SK-N-SH (cell line): Measurements from ENCODE around the gene SPATA3. TPM values are rescaled to one million over a fixed set of nuclear protein-coding genes. Genes with fewer than 3 reads are reported as not detected.

Experiments used
- CTCF ChIA-PET: fragments of 300-600, 350-600 bp; formaldehyde crosslinking; extraction: SDS; loops from one replicate; lab custom pipeline; 2021; lab: Yijun Ruan, JAX
- POLR2A ChIA-PET: fragments of 350-600 bp; sonication (Branson Sonifier 250); formaldehyde crosslinking; extraction: SDS; loops from one replicate; lab custom pipeline; 2020; ENCODE audit warnings: antibody characterized with exemption, inconsistent platforms; lab: Yijun Ruan, JAX
- DNase-seq: peaks from one replicate; pipeline ENCODE4 v3.0.0; 2012
- H2AFZ ChIP-seq: fragments of 200-600 bp; sonication (generic); 2 replicates; pipeline ENCODE4 v1.8.1; 2016; ENCODE audit warnings: antibody characterized with exemption, mild to moderate bottlenecking, low read depth
- H3F3A ChIP-seq: fragments of 200-600 bp; sonication (generic); replicated peaks from 2 replicates; pipeline ENCODE3; 2016; ENCODE audit warnings: antibody characterized with exemption, mild to moderate bottlenecking; ENCODE audit not compliant: insufficient read depth
- H3K27ac ChIP-seq, 2 experiments: fragments of 200-500 bp in 1 of 2; fragments of 200-600 bp in 1 of 2; sonication (Bioruptor generic) in 1 of 2; sonication (generic), shearing (Covaris generic) in 1 of 2; 2 replicates each; pipeline versions ENCODE4 v1.5.1 to v1.6.1; 2014 to 2016; ENCODE audit warnings: low read depth in 2 of 2, inconsistent platforms in 1 of 2, low read length in 1 of 2, mild to moderate bottlenecking in 1 of 2, mixed read lengths in 1 of 2
- H3K27me3 ChIP-seq: fragments of 200-600 bp; sonication (generic), shearing (Covaris generic); 2 replicates; pipeline ENCODE4 v1.6.1; 2016; ENCODE audit warnings: mixed run types; ENCODE audit not compliant: insufficient read depth
- H3K36me3 ChIP-seq, 2 experiments: fragments of 200-500 bp in 1 of 2; fragments of 200-600 bp in 1 of 2; sonication (Bioruptor generic) in 1 of 2; sonication (generic) in 1 of 2; replicated peaks in 1 of 2; 2 replicates each; pipeline versions ENCODE3 to v1.5.1; 2014 to 2016; ENCODE audit warnings: low read length in 1 of 2, mild to moderate bottlenecking in 1 of 2; ENCODE audit not compliant: insufficient read depth in 2 of 2, control insufficient read depth in 1 of 2
- H3K4me1 ChIP-seq, 2 experiments: fragments of 200-500 bp in 1 of 2; fragments of 200-600 bp in 1 of 2; sonication (Bioruptor generic) in 1 of 2; sonication (generic), shearing (Covaris generic) in 1 of 2; 2 replicates each; pipeline versions ENCODE4 v1.5.1 to v1.6.1; 2014 to 2016; ENCODE audit warnings: low read depth in 1 of 2, low read length in 1 of 2, mixed run types in 1 of 2; ENCODE audit not compliant: insufficient read depth in 2 of 2, control insufficient read depth in 1 of 2
- H3K4me2 ChIP-seq: fragments of 200-600 bp; sonication (generic), shearing (Covaris generic); 2 replicates; pipeline ENCODE4 v1.6.1; 2017; ENCODE audit warnings: mixed run types
- H3K4me3 ChIP-seq, 2 experiments: fragments of 200-500 bp in 1 of 2; fragments of 200-600 bp in 1 of 2; sonication (Bioruptor generic) in 1 of 2; sonication (generic), shearing (Covaris generic) in 1 of 2; 2 replicates each; pipeline versions ENCODE4 v1.5.1 to v1.8.1; 2014 to 2016; ENCODE audit warnings: low read depth in 2 of 2, inconsistent platforms in 1 of 2, low read length in 1 of 2, mild to moderate bottlenecking in 1 of 2, mixed read lengths in 1 of 2, moderate library complexity in 1 of 2
- H3K79me2 ChIP-seq: fragments of 200-600 bp; sonication (generic); 2 replicates; pipeline ENCODE4 v1.8.1; 2017; ENCODE audit warnings: mild to moderate bottlenecking; ENCODE audit not compliant: insufficient read depth
- H3K9ac ChIP-seq: fragments of 200-600 bp; sonication (generic); 2 replicates; pipeline ENCODE4 v1.6.1; 2017; ENCODE audit warnings: mixed run types
- H3K9me2 ChIP-seq: fragments of 200-600 bp; sonication (generic); 2 replicates; pipeline ENCODE4 v1.6.1; 2017; ENCODE audit warnings: mixed run types
- H3K9me3 ChIP-seq: fragments of 200-600 bp; sonication (generic); 2 replicates; pipeline ENCODE4 v1.6.1; 2017; ENCODE audit warnings: mixed run types, mild to moderate bottlenecking, moderate library complexity
- H4K20me1 ChIP-seq: fragments of 200-600 bp; sonication (generic); 2 replicates; pipeline ENCODE4 v1.6.1; 2017; ENCODE audit warnings: mild to moderate bottlenecking, mixed run types; ENCODE audit not compliant: insufficient read depth
- ELF1 ChIP-seq: IDR thresholded peaks from 2 replicates; pipeline ENCODE4 v1.4.0; 2012
- EP300 ChIP-seq, 2 experiments: IDR thresholded peaks; 2 replicates each; pipeline versions ENCODE4 v1.4.0 to v1.6.1; 2012; ENCODE audit warnings: borderline replicate concordance in 1 of 2, low read depth in 1 of 2, low read length in 1 of 2
- FOSL2 ChIP-seq: IDR thresholded peaks from 2 replicates; pipeline ENCODE4 v1.4.0; 2012; ENCODE audit warnings: low read depth, mild to moderate bottlenecking, moderate library complexity, borderline replicate concordance
- GABPA ChIP-seq: IDR thresholded peaks from 2 replicates; pipeline ENCODE4 v1.4.0; 2012; ENCODE audit warnings: low read depth, mild to moderate bottlenecking
- GATA2 ChIP-seq: sonication (generic); formaldehyde crosslinking; IDR thresholded peaks from 2 replicates; pipeline ENCODE4 v1.5.0; 2020; ENCODE audit warnings: mild to moderate bottlenecking, missing genetic modification reagents
- JUND ChIP-seq: IDR thresholded peaks from 2 replicates; pipeline ENCODE4 v1.4.0; 2012
- NFIC ChIP-seq: IDR thresholded peaks from 2 replicates; pipeline ENCODE4 v1.4.0; 2012; ENCODE audit warnings: borderline replicate concordance
- SMC3 ChIP-seq: IDR thresholded peaks from 2 replicates; pipeline ENCODE4 v1.6.1; 2012; ENCODE audit warnings: low read depth, low read length, improper control_type of control experiment
- TAF1 ChIP-seq: IDR thresholded peaks from 2 replicates; pipeline ENCODE4 v1.6.1; 2012; ENCODE audit warnings: low read depth, mild to moderate bottlenecking, low read length, moderate library complexity, borderline replicate concordance
- WGBS: methylation state at CpG from one replicate; pipeline ENCODE4 v1.1.6; 2017; ENCODE audit warnings: low lambda C conversion rate; 5-methylcytosine and 5-hydroxymethylcytosine counted together
- polyA plus RNA-seq, 3 experiments: library from polyadenylated mRNA; depleted of rRNA; stranded (reverse); fragments of >200 nt; gene quantifications; 2 replicates each; pipeline ENCODE4 v1.2.3, GENCODE V29; 2012
- TF ChIP-seq, protein P1 (sequence below): IDR thresholded peaks from 2 replicates; pipeline ENCODE4 v1.6.1; 2012; ENCODE audit warnings: mild to moderate bottlenecking, low read depth, low read length, moderate library complexity
- TF ChIP-seq, protein P2 (sequence below): fragments of 200-600 bp; sonication (generic); IDR thresholded peaks from 2 replicates; pipeline ENCODE4 v1.6.1; 2017; ENCODE audit warnings: antibody characterized with exemption, mild to moderate bottlenecking, moderate library complexity
- TF ChIP-seq, protein P3 (sequence below): fragments of 150-350 bp; IDR thresholded peaks from 2 replicates; pipeline ENCODE4 v1.6.1; 2016; ENCODE audit warnings: mild to moderate bottlenecking, low read depth, low read length
- TF ChIP-seq, protein P4 (sequence below): IDR thresholded peaks from 2 replicates; pipeline ENCODE4 v1.4.0; 2012; ENCODE audit warnings: low read depth
- TF ChIP-seq, protein P5 (sequence below): IDR thresholded peaks from 2 replicates; pipeline ENCODE4 v1.4.0; 2012; ENCODE audit warnings: low read depth, borderline replicate concordance
- TF ChIP-seq, protein P6 (sequence below): IDR thresholded peaks from 2 replicates; pipeline ENCODE4 v1.4.0; 2012; ENCODE audit warnings: low read depth, borderline replicate concordance

Gene SPATA3
- polyA plus RNA-seq, 1 of the 3 experiments (the other 2 are of a cell fraction), result not detected

DNA sequence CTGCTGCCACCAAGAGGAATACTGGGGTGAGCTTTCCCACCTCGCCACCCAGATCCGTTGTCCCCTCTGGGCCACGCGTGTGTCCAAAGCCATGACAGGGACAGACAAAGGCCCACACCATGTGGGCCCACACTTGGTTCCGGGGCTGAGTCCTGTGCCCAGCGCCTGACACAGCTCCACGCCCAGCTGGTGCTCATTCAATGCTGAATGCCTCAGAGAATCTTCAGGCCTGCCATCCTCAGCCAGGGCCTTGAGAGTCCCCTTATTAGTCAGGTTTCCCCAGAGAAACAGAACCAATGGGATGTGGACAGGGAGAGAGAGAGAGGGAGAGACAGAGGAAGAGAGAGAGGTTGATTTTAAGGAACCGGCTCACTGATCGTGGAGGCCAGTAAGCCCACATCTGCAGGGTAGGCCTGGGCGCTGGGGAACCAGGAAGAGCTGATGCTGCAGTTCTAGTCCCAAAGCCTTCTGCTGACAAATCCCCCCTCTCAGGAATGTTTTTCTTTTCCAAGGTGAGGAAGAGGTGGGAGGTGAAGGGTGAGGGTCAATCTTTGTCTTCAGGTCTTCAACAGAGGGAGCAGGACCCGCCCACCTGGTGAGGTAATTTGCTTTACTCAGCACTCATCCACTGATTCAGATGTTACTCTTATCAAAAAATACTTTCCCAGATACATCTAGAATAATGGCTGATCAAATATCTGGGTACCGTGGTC, 10.2 kb upstream of the SPATA3 start:
- Histone ChIP-seq H3K79me2 (no peaks in the 10 kb centered on the region), H3K36me3 (no peaks in the 10 kb centered on the region), H3K27ac (no peak overlapping the region), H3K9me3 (no peaks in the 10 kb centered on the region), H3K4me2 (no peak overlapping the region), H3K9me2 (no peaks in the 10 kb centered on the region), H3K4me1 (peaks cover 0 to 5% of the 10 kb centered on the region in 2 experiments; a peak in 1 of 4 replicates), H3K4me3 (no peak overlapping the region), H3K9ac (no peak overlapping the region), H3K27me3 (no peaks in the 10 kb centered on the region), H2AFZ (no peak overlapping the region), H3F3A (no peaks in the 10 kb centered on the region), H4K20me1 (no peaks in the 10 kb centered on the region)
- TF ChIP-seq, protein P1, sequence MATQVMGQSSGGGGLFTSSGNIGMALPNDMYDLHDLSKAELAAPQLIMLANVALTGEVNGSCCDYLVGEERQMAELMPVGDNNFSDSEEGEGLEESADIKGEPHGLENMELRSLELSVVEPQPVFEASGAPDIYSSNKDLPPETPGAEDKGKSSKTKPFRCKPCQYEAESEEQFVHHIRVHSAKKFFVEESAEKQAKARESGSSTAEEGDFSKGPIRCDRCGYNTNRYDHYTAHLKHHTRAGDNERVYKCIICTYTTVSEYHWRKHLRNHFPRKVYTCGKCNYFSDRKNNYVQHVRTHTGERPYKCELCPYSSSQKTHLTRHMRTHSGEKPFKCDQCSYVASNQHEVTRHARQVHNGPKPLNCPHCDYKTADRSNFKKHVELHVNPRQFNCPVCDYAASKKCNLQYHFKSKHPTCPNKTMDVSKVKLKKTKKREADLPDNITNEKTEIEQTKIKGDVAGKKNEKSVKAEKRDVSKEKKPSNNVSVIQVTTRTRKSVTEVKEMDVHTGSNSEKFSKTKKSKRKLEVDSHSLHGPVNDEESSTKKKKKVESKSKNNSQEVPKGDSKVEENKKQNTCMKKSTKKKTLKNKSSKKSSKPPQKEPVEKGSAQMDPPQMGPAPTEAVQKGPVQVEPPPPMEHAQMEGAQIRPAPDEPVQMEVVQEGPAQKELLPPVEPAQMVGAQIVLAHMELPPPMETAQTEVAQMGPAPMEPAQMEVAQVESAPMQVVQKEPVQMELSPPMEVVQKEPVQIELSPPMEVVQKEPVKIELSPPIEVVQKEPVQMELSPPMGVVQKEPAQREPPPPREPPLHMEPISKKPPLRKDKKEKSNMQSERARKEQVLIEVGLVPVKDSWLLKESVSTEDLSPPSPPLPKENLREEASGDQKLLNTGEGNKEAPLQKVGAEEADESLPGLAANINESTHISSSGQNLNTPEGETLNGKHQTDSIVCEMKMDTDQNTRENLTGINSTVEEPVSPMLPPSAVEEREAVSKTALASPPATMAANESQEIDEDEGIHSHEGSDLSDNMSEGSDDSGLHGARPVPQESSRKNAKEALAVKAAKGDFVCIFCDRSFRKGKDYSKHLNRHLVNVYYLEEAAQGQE, result no peak
- ChIA-PET CTCF (interaction anchor here (1.3 to 8.0 kb wide), 7 partner anchors 10 to 175 kb away, joined by 5 to 171 read pairs (median 26); partner anchors contain the start of gene SPATA3), POLR2A (no interaction called here)
- 95% methylated on average over 9 of the region's 12 CpGs for WGBS
- no peak for DNase-seq

DNA sequence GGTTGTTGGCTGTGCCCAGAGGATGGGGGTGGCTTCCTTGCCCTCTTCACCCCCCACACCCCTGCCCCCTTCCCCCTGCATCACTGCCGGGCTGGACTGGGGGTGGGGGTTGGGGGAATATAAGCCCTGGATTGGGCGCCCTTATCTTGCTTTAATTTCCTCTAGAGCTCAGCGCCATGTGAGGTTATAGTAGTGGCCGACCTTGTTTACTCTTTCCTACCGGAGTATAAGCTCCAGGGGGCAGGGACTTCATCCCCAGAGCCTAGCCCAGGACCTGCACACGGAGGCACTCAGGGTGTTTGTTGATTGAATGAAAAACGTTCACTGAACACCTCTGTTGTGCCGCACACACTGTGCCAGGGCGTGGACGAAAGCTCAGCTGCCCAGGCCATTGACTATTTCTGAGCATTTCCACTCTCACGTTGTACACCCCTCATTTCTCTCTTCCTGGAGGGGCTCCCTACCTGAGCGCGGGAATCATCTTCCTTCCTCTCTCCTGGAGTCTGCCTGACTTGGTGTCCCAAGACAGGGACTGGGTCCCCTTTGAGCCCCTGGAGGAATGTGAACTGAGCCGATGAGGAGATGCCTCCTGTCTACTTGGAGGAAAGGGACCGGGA, 9.3 kb upstream of the SPATA3 start:
- H3K4me2 ChIP-seq, result peak overlapping the region; percentile 81
- H3K27me3 ChIP-seq, result peaks cover 3% of the 10 kb centered on the region; the same call in 1 of the 2 replicates
- DNase-seq, result no peak
- no peak overlapping the region for H3K9ac ChIP-seq
- peak overlapping the region; percentile 50 to 63 for H3K4me3 ChIP-seq
- no peaks in the 10 kb centered on the region for H3K79me2 ChIP-seq
- ChIA-PET POLR2A (interaction anchor here (1.0 kb wide), 1 partner anchor 116 kb away, joined by 3 read pairs; no protein-coding TSS in a partner anchor), CTCF (interaction anchor here (0.6 to 8.0 kb wide), 62 partner anchors 8 to 1015 kb away, joined by 3 to 171 read pairs (median 8); partner anchors contain the start of genes ITM2C and SPATA3)
- H3K27ac ChIP-seq, result no peak overlapping the region
- peak overlapping the region; percentile 66 for H2AFZ ChIP-seq
- no peaks in the 10 kb centered on the region for H4K20me1 ChIP-seq
- H3K9me3 ChIP-seq, result no peaks in the 10 kb centered on the region
- peaks cover 0 to 5% of the 10 kb centered on the region in 2 experiments; a peak in 1 of 4 replicates for H3K4me1 ChIP-seq
- H3K36me3 ChIP-seq, result no peaks in the 10 kb centered on the region
- no peaks in the 10 kb centered on the region for H3F3A ChIP-seq
- 85% methylated on average over 13 of the region's 15 CpGs for WGBS
- no peaks in the 10 kb centered on the region for H3K9me2 ChIP-seq
- no peak for TF ChIP-seq FOSL2
- TF ChIP-seq, protein P2, sequence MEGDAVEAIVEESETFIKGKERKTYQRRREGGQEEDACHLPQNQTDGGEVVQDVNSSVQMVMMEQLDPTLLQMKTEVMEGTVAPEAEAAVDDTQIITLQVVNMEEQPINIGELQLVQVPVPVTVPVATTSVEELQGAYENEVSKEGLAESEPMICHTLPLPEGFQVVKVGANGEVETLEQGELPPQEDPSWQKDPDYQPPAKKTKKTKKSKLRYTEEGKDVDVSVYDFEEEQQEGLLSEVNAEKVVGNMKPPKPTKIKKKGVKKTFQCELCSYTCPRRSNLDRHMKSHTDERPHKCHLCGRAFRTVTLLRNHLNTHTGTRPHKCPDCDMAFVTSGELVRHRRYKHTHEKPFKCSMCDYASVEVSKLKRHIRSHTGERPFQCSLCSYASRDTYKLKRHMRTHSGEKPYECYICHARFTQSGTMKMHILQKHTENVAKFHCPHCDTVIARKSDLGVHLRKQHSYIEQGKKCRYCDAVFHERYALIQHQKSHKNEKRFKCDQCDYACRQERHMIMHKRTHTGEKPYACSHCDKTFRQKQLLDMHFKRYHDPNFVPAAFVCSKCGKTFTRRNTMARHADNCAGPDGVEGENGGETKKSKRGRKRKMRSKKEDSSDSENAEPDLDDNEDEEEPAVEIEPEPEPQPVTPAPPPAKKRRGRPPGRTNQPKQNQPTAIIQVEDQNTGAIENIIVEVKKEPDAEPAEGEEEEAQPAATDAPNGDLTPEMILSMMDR, result no peak
- no peak for TF ChIP-seq EP300 (IDR thresholded peaks at IDR 0.05; ENCODE audit: borderline replicate concordance in 1 of 2, low read depth in 1 of 2, low read length in 1 of 2)
- no peak for TF ChIP-seq ELF1
- TF ChIP-seq, protein P3, sequence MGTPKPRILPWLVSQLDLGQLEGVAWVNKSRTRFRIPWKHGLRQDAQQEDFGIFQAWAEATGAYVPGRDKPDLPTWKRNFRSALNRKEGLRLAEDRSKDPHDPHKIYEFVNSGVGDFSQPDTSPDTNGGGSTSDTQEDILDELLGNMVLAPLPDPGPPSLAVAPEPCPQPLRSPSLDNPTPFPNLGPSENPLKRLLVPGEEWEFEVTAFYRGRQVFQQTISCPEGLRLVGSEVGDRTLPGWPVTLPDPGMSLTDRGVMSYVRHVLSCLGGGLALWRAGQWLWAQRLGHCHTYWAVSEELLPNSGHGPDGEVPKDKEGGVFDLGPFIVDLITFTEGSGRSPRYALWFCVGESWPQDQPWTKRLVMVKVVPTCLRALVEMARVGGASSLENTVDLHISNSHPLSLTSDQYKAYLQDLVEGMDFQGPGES, result no peak
- TF ChIP-seq TAF1, result no peak
- TF ChIP-seq SMC3, result no peak
- no peak for TF ChIP-seq JUND
- no peak for TF ChIP-seq NFIC
- TF ChIP-seq, protein P4, sequence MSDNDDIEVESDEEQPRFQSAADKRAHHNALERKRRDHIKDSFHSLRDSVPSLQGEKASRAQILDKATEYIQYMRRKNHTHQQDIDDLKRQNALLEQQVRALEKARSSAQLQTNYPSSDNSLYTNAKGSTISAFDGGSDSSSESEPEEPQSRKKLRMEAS, result no peak
- TF ChIP-seq GATA2, result no peak
- TF ChIP-seq, protein P5, sequence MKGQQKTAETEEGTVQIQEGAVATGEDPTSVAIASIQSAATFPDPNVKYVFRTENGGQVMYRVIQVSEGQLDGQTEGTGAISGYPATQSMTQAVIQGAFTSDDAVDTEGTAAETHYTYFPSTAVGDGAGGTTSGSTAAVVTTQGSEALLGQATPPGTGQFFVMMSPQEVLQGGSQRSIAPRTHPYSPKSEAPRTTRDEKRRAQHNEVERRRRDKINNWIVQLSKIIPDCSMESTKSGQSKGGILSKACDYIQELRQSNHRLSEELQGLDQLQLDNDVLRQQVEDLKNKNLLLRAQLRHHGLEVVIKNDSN, result no peak
- no peak for TF ChIP-seq GABPA
- TF ChIP-seq, protein P6, sequence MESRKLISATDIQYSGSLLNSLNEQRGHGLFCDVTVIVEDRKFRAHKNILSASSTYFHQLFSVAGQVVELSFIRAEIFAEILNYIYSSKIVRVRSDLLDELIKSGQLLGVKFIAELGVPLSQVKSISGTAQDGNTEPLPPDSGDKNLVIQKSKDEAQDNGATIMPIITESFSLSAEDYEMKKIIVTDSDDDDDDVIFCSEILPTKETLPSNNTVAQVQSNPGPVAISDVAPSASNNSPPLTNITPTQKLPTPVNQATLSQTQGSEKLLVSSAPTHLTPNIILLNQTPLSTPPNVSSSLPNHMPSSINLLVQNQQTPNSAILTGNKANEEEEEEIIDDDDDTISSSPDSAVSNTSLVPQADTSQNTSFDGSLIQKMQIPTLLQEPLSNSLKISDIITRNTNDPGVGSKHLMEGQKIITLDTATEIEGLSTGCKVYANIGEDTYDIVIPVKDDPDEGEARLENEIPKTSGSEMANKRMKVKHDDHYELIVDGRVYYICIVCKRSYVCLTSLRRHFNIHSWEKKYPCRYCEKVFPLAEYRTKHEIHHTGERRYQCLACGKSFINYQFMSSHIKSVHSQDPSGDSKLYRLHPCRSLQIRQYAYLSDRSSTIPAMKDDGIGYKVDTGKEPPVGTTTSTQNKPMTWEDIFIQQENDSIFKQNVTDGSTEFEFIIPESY, result no peak
